ENCODE data around the gene TMEM131L.

Gene TMEM131L

GRCh38 chr4:153419673-153420278 is 46.4 kb upstream of the TMEM131L start:
- no peaks in the 10 kb centered on the region for H3K4me1 ChIP-seq (ENCODE audit: control insufficient read depth in 1 of 2, insufficient read depth in 1 of 2, low read depth in 1 of 2, low read length in 1 of 2)
- no peaks in the 10 kb centered on the region for H3K27me3 ChIP-seq
- H3K36me3 ChIP-seq = peaks cover 3% of the 10 kb centered on the region
- TF ChIP-seq CTCF (IDR thresholded peaks at IDR 0.05) = no peak
- H3K27ac ChIP-seq = no peak overlapping the region
- H3K4me3 ChIP-seq (ENCODE audit: low read depth in 1 of 2, low read length in 1 of 2) = no peak overlapping the region
- no peaks in the 10 kb centered on the region for H3K9me3 ChIP-seq

- Histone ChIP-seq H3K9me3 (no peaks in the 10 kb centered on the region), H3K36me3 (peaks cover 3% of the 10 kb centered on the region), H3K4me1 (ENCODE audit: control insufficient read depth in 1 of 2, insufficient read depth in 1 of 2, low read depth in 1 of 2, low read length in 1 of 2) (no peaks in the 10 kb centered on the region), H3K27ac (no peak overlapping the region), H3K27me3 (no peaks in the 10 kb centered on the region), H3K4me3 (ENCODE audit: low read depth in 1 of 2, low read length in 1 of 2) (no peak overlapping the region)
- TF ChIP-seq CTCF (IDR thresholded peaks at IDR 0.05) = no peak
These were observed 45.8 kb upstream of the TMEM131L start for GRCh38 chr4:153420361-153420760.

- no peak for TF ChIP-seq CTCF (IDR thresholded peaks at IDR 0.05)
- Histone ChIP-seq H3K36me3 (no peaks in the 10 kb centered on the region), H3K27ac (no peak overlapping the region), H3K4me1 (ENCODE audit: control insufficient read depth in 1 of 2, insufficient read depth in 1 of 2, low read depth in 1 of 2, low read length in 1 of 2) (no peaks in the 10 kb centered on the region), H3K9me3 (no peaks in the 10 kb centered on the region), H3K27me3 (no peaks in the 10 kb centered on the region), H3K4me3 (ENCODE audit: low read depth in 1 of 2, low read length in 1 of 2) (no peak overlapping the region)
These were observed 44.2 kb upstream of the TMEM131L start for GRCh38 chr4:153421941-153422340.

- TF ChIP-seq CTCF (IDR thresholded peaks at IDR 0.05) = no peak
- Histone ChIP-seq H3K27me3 (no peaks in the 10 kb centered on the region), H3K36me3 (no peaks in the 10 kb centered on the region), H3K27ac (no peak overlapping the region), H3K9me3 (no peaks in the 10 kb centered on the region), H3K4me1 (ENCODE audit: control insufficient read depth in 1 of 2, insufficient read depth in 1 of 2, low read depth in 1 of 2, low read length in 1 of 2) (no peaks in the 10 kb centered on the region), H3K4me3 (ENCODE audit: low read depth in 1 of 2, low read length in 1 of 2) (no peak overlapping the region)
These were observed 39.8 kb upstream of the TMEM131L start for GRCh38 chr4:153426207-153426885.

- H3K36me3 ChIP-seq = no peaks in the 10 kb centered on the region
- H3K9me3 ChIP-seq = no peaks in the 10 kb centered on the region
- H3K4me3 ChIP-seq (ENCODE audit: low read depth in 1 of 2, low read length in 1 of 2) = no peak overlapping the region
- no peaks in the 10 kb centered on the region for H3K27me3 ChIP-seq
- H3K4me1 ChIP-seq (ENCODE audit: control insufficient read depth in 1 of 2, insufficient read depth in 1 of 2, low read depth in 1 of 2, low read length in 1 of 2) = peaks cover 3% of the 10 kb centered on the region in 2 experiments
- no peak overlapping the region for H3K27ac ChIP-seq
- TF ChIP-seq CTCF (IDR thresholded peaks at IDR 0.05) = no peak
These were observed 38.6 kb upstream of the TMEM131L start for GRCh38 chr4:153427363-153428071.
